Measurements from ENCODE around the gene UBAP2L.

- TF ChIP-seq CTCF (IDR thresholded peaks at IDR 0.05), result no peak
- TF ChIP-seq POLR2A (IDR thresholded peaks at IDR 0.05), result no peak
These were observed 74.9 kb downstream of the UBAP2L start for GRCh38 chr1:154295408-154296235.

All from thyroid gland (tissue), 4 donors.